ENCODE measurements around the gene PRKD3.

GRCh38 chr2:37283207-37283606, 41.4 kb downstream of the PRKD3 start:
- TF ChIP-seq CTCF (IDR thresholded peaks at IDR 0.05) = no peak
- no peak for TF ChIP-seq EP300 (IDR thresholded peaks at IDR 0.05)
